Measurements from ENCODE around the gene PDIA3. TPM values are rescaled to one million over a fixed set of nuclear protein-coding genes. Genes with fewer than 3 reads are reported as not detected.
"Not testable (repeated sequence)": the region's sequence is repeated elsewhere in the genome, so short reads cannot be mapped to it uniquely, and the experiment has no call there.

The PDIA3 gene
- total RNA-seq, 1 donor from 2014 or later: 328 TPM

DNA sequence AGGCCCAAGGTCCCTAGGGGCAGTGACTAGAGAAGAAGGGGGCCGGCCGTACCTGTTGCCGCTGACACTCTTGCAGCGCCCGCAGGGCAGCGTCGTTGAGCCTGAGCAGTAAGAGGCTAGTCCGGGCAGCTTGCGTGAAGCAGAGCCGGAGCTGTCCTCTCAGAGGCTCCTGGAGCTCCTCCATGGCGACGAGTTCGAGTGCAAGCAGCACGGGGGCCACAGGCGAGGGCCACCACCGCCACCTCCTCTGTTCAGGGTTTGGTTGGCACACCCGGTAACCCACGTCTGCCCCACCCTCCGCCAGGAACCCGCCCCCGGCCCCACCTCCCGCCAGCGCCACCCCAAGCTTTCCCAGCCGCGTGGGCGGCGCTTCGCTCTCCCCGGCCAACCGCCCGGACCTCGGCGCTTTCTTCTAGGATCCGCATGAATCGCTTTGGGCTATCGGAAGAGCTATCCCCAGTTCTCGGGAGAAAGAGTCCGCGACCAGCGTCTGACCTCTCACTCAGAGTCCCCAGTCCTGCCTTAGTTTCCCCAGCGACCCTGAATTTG, 30.6 kb downstream of the PDIA3 start, which contains the start of gene ELL3:
TSS of gene ELL3 (minus strand) at position 249 of the 549 bp plus-strand sequence. CDS start at position 184, 65 bp downstream.
- peak; percentile 79 for DNase-seq (ENCODE audit: low spot score)

DNA sequence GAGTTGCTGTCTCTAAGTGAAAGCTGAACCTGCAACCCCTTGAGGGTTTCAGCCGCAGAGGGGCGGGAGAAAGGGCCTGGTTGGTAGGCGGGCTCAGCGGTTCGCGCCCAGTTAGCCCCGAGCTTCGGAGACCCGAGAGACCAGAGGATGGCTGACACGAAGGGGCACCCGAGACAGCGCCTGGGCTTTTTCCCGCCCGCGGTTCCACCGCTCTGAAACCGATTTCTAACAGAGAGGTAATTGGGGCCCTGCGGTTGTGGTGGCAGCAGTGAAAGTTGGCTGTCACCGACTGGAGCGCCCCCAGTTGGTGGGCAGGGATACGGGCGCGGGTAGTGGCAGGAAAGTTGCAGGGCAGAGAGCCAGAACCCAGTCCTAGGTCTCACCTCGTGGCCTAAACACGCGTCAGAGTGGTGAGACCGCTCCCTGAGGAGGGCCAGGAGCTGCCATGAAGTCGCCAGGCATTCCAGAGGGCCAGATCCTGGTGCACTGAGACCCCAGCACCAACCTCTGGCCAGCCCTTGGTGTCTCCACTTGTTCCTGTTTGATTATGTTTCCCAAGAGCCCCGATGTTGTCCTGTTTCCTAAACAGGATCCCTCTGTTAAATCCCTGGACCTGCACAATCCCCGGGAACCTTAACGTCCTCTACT, 31.2 kb downstream of the PDIA3 start:
- peak; percentile 74 for DNase-seq (ENCODE audit: low spot score)

DNA sequence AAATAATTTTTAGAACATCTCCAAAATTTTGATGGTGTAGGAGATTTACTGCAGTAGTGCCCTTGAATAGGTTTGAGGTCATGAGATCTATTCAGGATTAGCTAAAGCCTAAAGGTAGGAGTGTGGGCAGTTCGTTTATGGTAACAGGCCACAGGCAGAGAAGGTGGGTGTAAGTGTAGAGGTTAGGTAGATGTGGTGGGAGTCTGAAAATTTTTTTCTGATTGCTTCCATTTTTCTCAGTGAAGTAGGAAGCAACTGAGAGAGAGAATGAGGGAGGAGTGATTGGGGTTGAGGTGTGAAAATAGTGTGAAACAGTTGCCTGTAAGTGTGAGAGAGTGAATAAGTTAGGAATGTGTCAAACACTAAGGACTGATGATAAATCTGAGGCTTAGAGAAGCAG, 32.8 kb downstream of the PDIA3 start:
- no peak for DNase-seq (ENCODE audit: low spot score)

DNA sequence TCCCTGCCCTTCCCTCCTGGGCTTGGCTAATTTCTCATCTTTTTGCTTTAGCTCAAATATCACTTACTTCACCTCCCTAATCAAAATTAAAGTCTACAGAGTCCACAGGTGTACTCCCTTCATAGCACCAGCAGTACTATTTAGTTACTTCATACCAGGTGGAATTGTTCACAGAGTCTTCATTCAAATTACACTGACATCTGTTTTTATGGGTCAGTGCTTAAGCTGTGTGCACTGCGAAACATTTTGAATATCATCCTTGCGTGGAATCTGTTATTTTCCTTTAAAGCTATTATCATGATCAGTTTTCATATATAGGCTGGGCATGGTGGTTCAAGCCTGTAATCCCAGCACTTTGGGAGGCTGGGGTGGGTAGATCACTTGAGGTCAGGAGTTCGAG, 43.2 kb downstream of the PDIA3 start:
- no peak for DNase-seq (ENCODE audit: low spot score)

DNA sequence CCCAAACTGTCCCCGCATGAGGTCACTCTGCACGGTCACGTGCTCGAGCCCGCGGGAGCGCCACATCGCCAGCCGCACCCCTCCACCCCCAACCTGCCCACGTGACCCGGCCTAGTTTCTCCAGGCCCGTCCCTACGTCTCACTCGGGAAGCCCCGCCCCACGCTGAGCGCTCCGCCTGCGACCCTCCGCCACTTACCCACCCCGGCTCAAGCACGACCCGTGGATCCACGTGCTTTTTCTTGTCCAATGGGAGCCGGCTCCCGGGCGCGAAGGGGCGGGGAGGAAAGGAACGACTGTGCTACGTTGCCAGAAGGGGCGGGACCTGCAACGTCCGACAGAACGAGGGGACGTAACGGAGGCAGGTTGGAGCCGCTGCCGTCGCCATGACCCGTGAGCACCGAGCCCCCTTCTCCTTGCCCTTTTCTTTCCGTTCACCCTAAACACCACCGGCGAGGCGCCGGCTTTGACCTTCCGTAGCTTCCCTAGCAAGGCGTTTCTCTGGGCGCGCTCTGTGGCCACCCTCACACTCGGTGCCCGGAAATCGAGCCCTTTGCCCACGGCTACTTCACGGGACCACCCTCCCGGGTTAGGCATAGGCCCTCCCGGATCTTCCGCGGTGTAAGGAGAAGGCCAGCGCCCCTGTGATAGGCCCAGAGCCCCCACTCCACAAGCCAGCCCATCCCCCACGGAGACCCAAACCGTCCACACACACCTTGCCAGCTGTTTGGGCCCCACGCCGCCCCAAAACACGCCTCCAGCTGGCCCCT, 45.9 kb downstream of the PDIA3 start, which contains the start of gene SERF2:
TSS of gene SERF2 (plus strand) at position 328 of the 768 bp plus-strand sequence. CDS start at position 385, 57 bp downstream.
- DNase-seq (ENCODE audit: low spot score): peak; percentile 100

DNA sequence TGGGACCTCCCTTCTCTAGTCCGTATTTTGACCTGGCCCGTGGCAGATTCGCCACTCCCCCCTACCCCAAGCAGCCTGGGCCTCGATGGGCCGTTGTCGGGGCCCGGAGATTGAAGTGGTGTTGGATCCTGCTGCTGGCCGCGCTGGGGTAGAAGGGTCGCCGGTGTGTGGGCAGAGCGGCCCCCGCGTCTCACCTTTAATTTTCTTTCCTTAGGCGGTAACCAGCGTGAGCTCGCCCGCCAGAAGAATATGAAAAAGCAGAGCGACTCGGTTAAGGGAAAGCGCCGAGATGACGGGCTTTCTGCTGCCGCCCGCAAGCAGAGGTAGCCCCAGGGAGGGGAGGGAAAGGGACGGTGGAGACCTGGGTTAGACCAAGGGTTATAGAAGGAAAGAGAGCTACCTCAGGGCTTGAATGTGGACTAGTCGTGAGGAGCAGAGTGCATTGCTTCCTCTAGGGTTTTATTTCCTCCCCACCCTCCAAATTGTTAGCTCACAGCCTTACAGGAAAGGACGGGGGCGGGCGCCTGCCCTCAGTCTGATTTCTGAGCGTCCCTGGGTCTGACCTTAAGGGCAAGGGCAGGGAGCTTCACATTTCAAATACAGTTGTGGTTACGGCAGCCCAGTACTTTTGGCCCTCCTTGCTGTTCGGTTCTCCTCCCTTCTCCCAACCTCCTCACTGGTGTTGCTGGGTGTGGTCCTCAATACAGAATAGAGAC, 46.7 kb downstream of the PDIA3 start:
- DNase-seq (ENCODE audit: low spot score): peak; percentile 54

DNA sequence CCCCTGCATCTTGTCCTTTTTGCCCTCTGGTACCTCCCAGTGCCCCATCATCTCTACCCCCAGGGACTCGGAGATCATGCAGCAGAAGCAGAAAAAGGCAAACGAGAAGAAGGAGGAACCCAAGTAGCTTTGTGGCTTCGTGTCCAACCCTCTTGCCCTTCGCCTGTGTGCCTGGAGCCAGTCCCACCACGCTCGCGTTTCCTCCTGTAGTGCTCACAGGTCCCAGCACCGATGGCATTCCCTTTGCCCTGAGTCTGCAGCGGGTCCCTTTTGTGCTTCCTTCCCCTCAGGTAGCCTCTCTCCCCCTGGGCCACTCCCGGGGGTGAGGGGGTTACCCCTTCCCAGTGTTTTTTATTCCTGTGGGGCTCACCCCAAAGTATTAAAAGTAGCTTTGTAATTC, 47.4 kb downstream of the PDIA3 start:
- no peak for DNase-seq (ENCODE audit: low spot score)

DNA sequence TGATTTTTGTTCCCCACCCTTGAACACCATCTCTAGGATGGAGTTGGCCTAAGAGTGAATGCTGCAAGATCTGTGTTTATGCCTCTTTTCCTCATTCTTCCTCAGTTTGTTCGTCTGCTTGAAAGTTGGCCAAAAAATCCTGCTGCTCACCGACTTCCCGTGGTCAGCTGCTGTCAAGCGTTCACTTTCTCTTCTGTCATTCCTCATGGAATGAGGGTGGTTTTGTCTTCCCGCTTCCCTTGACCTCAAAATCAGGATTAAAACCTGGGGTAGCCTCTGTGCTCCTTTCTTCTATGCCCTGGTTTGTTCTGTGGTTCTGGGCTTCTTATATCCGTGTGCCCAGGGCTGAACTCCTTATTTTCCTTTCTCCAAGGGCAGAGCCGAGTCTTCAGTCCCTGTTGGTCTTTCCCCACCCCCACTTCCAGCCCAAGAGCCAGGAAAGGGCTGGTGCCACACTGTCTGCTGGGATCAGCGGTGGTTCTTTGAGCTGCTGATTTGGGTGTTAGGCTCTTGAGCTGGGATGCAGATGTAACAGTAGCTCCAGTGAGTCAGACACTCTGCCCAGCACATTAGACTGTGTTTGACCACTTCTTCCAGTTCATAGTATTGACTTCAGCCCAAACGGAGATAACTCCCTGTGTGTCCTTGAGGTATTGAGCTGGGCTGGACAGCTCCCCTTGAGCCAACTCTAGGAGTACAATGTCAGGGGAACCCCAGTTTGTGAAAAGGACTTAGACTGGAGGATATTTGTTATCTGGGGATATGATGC, 48.2 kb downstream of the PDIA3 start:
- DNase-seq (ENCODE audit: low spot score): no peak

DNA sequence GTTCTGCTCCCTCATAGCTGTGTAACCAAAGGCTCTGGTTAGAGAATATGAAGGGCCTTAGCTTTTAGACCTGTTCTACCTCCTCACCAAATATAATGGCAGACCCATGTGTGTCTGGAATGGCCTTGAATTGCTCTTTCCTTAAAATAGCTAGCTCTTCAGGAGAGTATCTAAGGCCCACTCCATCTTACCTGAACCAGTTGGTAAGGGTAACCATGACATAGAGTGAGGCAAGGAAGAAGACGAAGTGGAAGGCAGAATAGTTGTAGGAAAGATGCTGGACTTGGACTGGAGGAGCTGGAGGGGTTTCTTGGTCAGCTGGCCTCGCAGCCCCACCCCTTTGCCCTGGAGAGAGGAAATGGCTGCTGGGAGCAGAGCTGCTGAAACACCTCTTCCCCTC, 49.0 kb downstream of the PDIA3 start:
- DNase-seq (ENCODE audit: low spot score): no peak

DNA sequence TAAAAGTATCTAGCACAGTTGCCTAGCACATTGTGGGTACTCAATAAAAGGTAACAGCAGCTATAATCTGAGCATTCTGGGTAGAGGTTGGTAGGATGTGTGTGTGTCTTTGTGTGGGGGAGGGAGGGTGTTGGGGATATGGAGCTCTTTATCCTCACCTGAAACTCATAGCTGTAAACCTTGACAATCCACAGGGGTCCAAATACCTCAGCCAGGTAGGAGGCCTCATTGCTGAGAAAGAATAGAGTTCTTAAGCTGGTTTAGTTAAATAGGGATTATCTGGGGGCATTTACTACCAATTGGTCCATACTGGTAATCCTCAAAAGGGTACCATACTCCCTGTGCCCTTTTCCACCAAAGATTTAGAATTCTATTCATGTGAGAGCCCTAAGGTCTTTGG, 49.8 kb downstream of the PDIA3 start:
- no peak for DNase-seq (ENCODE audit: low spot score)

DNA sequence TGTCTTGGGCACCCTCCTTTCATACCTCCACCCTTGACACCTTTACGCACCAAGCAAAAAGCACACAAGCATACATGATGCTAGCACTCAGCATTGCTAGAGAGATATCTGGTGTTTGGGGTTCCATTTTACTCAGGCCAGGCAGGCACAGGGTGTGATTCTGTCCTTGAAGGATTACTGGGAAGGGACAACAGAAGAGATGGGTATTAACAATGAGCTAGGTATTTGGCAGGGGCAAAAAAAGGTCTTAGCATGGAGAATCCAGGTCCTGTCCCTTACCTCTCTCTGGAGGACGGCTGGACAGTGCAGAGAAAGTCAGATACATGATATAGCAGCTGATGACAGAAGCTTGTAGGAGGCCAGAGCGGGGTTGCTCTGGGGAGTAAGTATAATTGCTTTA, 50.3 kb downstream of the PDIA3 start:
- DNase-seq (ENCODE audit: low spot score): no peak

DNA sequence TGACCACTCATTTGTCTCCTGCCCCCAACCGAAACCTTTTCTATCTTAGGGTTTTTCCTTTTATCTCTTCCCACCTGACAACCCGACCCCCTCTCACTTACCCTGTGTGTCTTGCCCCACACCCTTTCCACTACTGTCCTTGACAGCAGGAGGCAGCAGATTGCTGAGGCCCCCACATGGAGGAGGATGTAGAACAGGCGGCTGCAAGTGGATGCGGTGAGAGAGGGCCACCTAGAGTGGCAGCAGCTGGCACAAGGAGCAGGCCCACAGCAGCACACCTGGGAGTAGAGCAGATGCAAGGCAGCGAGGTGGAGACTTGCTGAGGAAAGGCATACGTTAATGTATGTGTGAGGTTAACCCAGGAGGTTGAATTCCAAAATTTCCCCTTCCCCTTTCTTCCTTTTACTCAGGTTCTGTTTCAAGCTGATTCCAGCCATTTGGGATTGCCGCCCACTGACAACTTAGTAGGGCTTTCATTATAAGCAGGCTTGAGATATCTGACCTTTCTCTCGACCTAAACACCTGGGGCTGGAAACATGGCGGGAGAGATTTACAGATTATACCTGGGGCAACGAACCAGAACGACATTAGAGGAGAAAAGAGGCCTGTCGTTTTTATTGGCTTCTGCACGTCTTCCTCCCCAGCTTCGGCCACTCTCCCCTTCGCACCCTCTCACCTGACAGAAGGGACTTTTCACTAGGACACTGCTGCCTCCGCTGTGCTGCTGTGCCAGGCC, 53.1 kb downstream of the PDIA3 start:
- no peak for DNase-seq (ENCODE audit: low spot score)

DNA sequence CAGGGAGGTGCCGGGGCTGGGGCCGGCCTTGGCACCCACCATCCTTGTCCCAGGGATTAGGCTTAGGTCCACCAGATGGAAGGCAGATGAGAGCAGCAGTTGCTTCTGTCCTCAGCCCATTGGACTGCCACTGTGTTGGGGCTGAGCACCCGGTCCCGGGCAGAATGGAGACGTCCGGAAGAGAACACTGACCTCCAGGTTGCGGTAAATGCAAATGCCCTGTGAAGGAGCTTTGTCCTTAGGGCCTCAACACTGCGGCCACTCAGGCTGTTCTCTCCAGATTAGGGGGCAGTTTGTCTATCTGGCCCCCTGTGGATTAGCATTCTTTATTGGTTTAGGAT, 53.7 kb downstream of the PDIA3 start, which contains the start of gene SERINC4:
TSS of gene SERINC4 (minus strand) at position 276 of the 341 bp plus-strand sequence. CDS start at position 42, 234 bp downstream.
- no peak for DNase-seq (ENCODE audit: low spot score)

DNA sequence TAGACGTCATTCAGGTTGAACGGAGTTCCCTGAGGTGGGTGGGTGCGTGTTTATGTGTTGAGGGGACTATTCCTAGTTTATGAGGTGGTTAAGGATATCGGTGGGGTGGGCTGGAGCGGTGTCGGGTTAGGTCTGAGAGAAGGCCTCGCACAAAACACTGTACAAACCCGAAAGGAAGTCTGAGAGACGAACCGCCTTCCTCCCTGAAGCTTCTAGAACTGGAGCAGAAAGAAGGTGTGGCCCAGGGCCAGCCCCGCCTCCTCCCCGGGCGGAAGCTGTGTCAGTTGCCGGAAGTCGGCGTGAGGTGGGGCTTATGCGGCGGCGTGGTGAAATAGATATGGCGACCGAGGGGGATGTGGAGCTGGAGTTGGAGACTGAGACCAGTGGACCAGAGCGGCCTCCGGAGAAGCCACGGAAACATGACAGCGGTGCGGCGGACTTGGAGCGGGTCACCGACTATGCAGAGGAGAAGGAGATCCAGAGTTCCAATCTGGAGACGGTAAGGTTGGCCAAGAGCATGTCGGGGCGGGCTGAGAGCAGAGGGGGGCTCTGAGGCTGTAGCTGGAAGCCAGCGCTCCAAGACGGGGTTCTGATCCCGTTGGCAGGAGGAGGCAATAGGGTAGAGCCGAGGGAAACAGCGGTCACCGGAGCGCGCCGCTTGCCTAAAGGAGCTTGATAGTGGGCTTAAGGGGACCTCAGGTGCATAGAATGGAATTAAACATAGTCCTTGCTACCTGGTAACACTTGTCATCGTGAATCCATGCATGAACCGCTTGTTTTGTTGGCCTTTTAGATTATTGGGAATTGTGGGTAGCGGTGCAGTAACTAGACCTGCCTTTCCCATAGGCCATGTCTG, 54.3 kb downstream of the PDIA3 start, which contains the start of gene HYPK:
TSS of gene HYPK (plus strand) at position 314 of the 856 bp plus-strand sequence. CDS start at position 338, 24 bp downstream.
- peak; percentile 96 for DNase-seq (ENCODE audit: low spot score)

DNA sequence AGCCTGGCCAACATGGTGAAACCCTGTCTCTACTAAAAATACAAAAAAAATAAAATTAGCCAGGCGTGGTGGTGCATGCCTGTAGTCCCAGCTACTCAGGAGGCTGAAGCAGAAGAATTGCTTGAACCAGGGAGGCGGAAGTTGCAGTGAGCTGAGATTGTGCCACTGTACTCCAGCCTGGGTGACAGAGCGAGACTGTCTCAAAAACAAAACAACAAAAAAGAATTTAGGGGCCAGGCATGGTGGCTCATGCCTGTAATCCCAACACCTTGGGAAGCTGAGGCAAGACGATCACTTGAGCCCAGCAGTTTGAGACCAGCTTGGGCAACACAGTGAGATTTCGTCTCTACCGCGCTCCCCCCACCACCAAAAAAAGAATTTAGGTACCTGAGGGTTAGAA, 56.4 kb downstream of the PDIA3 start:
- not testable (repeated sequence) for DNase-seq (ENCODE audit: low spot score)

DNA sequence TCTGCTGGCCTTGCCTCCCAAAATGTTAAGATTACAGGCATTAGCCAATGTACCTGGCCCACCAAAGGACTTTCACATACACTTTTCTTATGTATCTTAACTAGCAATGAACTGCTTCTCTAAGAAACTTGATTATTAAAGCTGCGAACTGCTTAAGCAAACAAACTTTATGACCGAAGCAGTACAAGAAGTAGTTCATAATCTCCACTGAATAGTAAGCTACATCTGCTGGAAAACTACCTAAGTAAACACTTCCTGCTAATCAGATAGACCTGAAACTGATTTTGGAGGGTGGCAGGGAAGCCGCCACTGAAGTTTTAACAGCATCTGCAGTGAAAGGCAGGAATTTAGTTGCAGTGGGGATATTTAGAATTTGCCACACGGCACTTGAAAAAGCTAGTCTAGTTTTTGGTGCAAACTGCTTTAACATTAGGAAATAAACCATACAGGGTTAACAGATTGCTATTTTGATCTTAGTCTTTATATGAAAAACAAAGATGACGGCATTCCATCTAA, 62.3 kb downstream of the PDIA3 start:
- no peak for DNase-seq (ENCODE audit: low spot score)

DNA sequence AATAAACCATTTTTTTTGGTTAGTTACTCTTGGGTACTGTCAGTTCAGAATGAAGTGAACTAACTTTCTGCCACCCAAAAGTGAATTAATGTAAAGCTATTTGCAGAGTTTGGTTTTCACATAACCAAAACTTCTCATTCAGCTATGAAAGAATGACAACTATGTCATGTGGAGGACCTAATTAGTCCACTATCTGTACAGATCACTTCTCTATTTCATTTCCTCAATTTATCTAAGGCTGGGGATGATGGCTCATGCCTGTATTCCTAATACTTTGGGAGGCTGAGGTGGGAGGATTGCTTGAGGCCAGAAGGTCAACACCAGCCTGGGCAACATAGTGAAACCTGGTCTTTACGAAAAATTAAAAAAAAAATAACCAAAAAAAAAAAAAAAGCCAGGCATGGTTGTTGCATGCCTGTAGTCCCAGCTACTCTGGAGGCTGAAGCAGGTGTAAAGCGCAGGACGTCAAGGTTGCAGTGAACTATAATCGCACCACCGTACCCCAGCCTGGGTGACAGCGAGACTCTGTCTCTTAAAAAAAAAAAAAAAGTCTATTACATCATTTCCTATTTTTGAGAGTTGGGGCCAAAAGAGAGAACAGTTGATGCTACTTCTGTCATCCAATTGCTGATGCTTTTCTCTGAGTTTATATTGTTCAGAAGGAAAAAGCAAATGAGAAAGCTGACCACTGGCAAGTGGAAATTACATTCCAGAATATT, 62.9 kb downstream of the PDIA3 start:
- DNase-seq (ENCODE audit: low spot score): no peak

DNA sequence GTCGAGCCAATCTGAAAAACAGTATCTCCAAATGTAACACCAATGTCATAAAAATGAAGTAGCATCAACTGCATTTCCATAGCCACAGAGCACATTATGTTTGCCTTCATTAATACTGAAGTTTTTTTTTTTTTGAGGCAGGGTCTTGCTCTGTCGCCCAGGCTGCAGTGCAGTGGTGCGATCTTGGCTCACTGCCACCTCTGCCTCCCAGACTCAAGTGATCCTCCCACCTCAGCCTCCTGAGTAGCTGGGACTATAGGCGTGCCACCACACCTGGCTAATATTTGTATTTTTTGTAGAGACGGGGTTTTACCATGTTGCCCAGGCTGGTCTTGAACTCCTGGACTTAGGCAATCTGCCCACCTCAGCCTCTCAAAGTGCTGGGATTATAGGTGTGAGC, 68.8 kb downstream of the PDIA3 start:
- DNase-seq (ENCODE audit: low spot score): not testable (repeated sequence)

DNA sequence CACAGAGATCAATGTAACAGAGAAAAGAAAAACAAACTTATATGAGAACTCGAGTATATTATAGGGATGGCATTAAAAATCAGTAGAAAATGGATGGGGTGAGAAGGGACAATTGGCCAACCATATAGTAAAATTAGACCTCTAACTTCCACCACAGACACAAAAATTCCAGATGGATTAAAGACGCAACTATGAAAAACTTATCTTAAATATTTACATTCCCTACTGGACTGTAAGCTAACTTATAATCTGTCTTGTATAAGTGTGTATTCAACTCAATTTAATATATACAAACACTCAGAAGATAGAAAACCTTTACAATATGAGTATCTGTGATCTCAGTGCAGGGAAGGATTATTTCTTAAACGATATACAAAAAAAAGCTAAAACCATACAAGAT, 75.3 kb downstream of the PDIA3 start:
- DNase-seq (ENCODE audit: low spot score): no peak

Data from ureter (tissue), 1 donor.